Neural cell (in vitro differentiated cells): Measurements from ENCODE around the gene MPPED1. TPM values are rescaled to one million over a fixed set of nuclear protein-coding genes. Genes with fewer than 3 reads are reported as not detected.

Experiments
- H2AFZ ChIP-seq: fragments of 200-600, 300-800 bp; sonication (generic), shearing (Covaris generic); 2 replicates; pipeline ENCODE4 v1.6.0; 2014; ENCODE audit warnings: low read depth, mild to moderate bottlenecking, antibody characterized with exemption, low read length, moderate library complexity
- H3F3A ChIP-seq: fragments of 200-600 bp; shearing (Covaris generic); 2 replicates; pipeline ENCODE4 v1.6.1; 2016; ENCODE audit warnings: mild to moderate bottlenecking, moderate library complexity, mixed read lengths, antibody characterized with exemption, low read length; ENCODE audit not compliant: insufficient read depth, poor library complexity, severe bottlenecking
- H3K27ac ChIP-seq: fragments of 200-600, 300-800 bp; sonication (generic), shearing (Covaris generic); 2 replicates; pipeline ENCODE4 v1.5.1; 2014; ENCODE audit warnings: mild to moderate bottlenecking, low read length, moderate library complexity
- H3K27me3 ChIP-seq: fragments of 300-800, 200-600 bp; sonication (generic), shearing (Covaris generic); 2 replicates; pipeline ENCODE4 v1.6.0; 2014; ENCODE audit warnings: mild to moderate bottlenecking, low read depth, low read length, moderate library complexity; ENCODE audit not compliant: insufficient read depth
- H3K36me3 ChIP-seq: fragments of 300-800, 200-600 bp; sonication (generic), shearing (Covaris generic); 2 replicates; pipeline ENCODE4 v1.5.1; 2014; ENCODE audit warnings: mild to moderate bottlenecking, antibody characterized with exemption, low read length, moderate library complexity; ENCODE audit not compliant: insufficient read depth
- H3K4me2 ChIP-seq: fragments of 300-800, 200-600 bp; sonication (generic), shearing (Covaris generic); 2 replicates; pipeline ENCODE4 v1.6.0; 2014; ENCODE audit warnings: mild to moderate bottlenecking, low read length
- H3K4me3 ChIP-seq: fragments of 300-800, 200-600 bp; sonication (generic), shearing (Covaris generic); 2 replicates; pipeline ENCODE4 v1.5.1; 2014; ENCODE audit warnings: mild to moderate bottlenecking, low read length, moderate library complexity
- H3K79me2 ChIP-seq: fragments of 200-600 bp; shearing (Covaris generic); replicated peaks from 2 replicates; pipeline ENCODE4 v1.6.0; 2014; ENCODE audit warnings: mild to moderate bottlenecking, low read length, moderate library complexity; ENCODE audit not compliant: insufficient read depth
- H3K9ac ChIP-seq: fragments of 300-800, 200-600 bp; sonication (generic), shearing (Covaris generic); 2 replicates; pipeline ENCODE4 v1.6.1; 2016; ENCODE audit warnings: mild to moderate bottlenecking, low read length, mixed read lengths
- H3K9me2 ChIP-seq: fragments of 200-600 bp; shearing (Covaris generic); 2 replicates; pipeline ENCODE4 v1.6.1; 2016; ENCODE audit warnings: mild to moderate bottlenecking, low read length, mixed read lengths; ENCODE audit not compliant: insufficient read depth
- H3K9me3 ChIP-seq: fragments of 200-600, 300-800 bp; sonication (generic), shearing (Covaris generic); 2 replicates; pipeline ENCODE4 v1.6.1; 2016; ENCODE audit warnings: mild to moderate bottlenecking, mixed run types, low read length, moderate library complexity, mixed read lengths
- H4K20me1 ChIP-seq: fragments of 200-600 bp; shearing (Covaris generic); 2 replicates; pipeline ENCODE4 v1.6.1; 2016; ENCODE audit warnings: mild to moderate bottlenecking, mixed run types; ENCODE audit not compliant: insufficient read depth
- CTCF ChIP-seq: fragments of 450-650 bp; IDR thresholded peaks from 2 replicates; pipeline ENCODE4 v1.5.1; 2014; ENCODE audit warnings: antibody characterized with exemption, mild to moderate bottlenecking, moderate library complexity; ENCODE audit not compliant: poor library complexity, severe bottlenecking
- EP300 ChIP-seq: fragments of 450-650 bp; conservative IDR thresholded peaks from 2 replicates; pipeline ENCODE4 v1.6.1; 2014; ENCODE audit warnings: antibody characterized with exemption, mild to moderate bottlenecking, moderate library complexity; ENCODE audit not compliant: poor library complexity, severe bottlenecking
- EZH2 ChIP-seq: fragments of 200-600, 300-800 bp; shearing (Covaris generic), sonication (generic); IDR thresholded peaks from 2 replicates; pipeline ENCODE4 v1.6.1; 2014; ENCODE audit warnings: antibody characterized with exemption, low read length, borderline replicate concordance, mild to moderate bottlenecking; ENCODE audit not compliant: insufficient read depth, poor library complexity, severe bottlenecking
- MXI1 ChIP-seq: fragments of 450-650 bp; conservative IDR thresholded peaks from 2 replicates; pipeline ENCODE4 v1.6.1; 2014; ENCODE audit warnings: antibody characterized with exemption, mild to moderate bottlenecking; ENCODE audit not compliant: poor library complexity, severe bottlenecking
- POLR2AphosphoS5 ChIP-seq: IDR thresholded peaks from 2 replicates; pipeline ENCODE4 v1.6.1; 2012
- RAD21 ChIP-seq: fragments of 450-650 bp; conservative IDR thresholded peaks from 2 replicates; pipeline ENCODE4 v1.6.1; 2014; ENCODE audit warnings: antibody characterized with exemption, mild to moderate bottlenecking, moderate library complexity
- REST ChIP-seq: IDR thresholded peaks from 2 replicates; pipeline ENCODE4 v1.6.1; 2012; ENCODE audit warnings: borderline replicate concordance
- SMC3 ChIP-seq: fragments of 450-650 bp; conservative IDR thresholded peaks from 2 replicates; pipeline ENCODE4 v1.6.1; 2014; ENCODE audit warnings: antibody characterized with exemption, mild to moderate bottlenecking, moderate library complexity; ENCODE audit not compliant: poor library complexity
- TAF1 ChIP-seq: IDR thresholded peaks from 2 replicates; pipeline ENCODE4 v1.6.1; 2012; ENCODE audit warnings: low read depth
- polyA plus RNA-seq: library from polyadenylated mRNA; depleted of rRNA; stranded (reverse); fragments of >200 nt; gene quantifications from 2 replicates; pipeline ENCODE4 v1.2.3, GENCODE V29; 2014

Gene MPPED1
- polyA plus RNA-seq, 1 donor from 2014 or later = 33.4 TPM

- Histone ChIP-seq H3K9ac (no peak overlapping the region), H3K27ac (no peak overlapping the region), H4K20me1 (no peaks in the 10 kb centered on the region), H3K4me2 (no peak overlapping the region), H3K9me3 (no peaks in the 10 kb centered on the region), H3F3A (peaks cover 3% of the 10 kb centered on the region), H3K4me3 (no peak overlapping the region), H3K36me3 (no peaks in the 10 kb centered on the region), H3K27me3 (no peaks in the 10 kb centered on the region), H3K9me2 (no peaks in the 10 kb centered on the region), H3K79me2 (no peaks in the 10 kb centered on the region), H2AFZ (no peak overlapping the region)
- TF ChIP-seq SMC3 (no peak), EP300 (no peak), MXI1 (no peak), CTCF (no peak), POLR2AphosphoS5 (no peak), EZH2 (no peak)
Observed at GRCh38 chr22:43443152-43443471, 31.3 kb downstream of the MPPED1 start.

- no peak overlapping the region for H2AFZ ChIP-seq
- no peaks in the 10 kb centered on the region for H3K9me3 ChIP-seq
- H3K79me2 ChIP-seq = no peaks in the 10 kb centered on the region
- TF ChIP-seq REST = no peak
- no peak for TF ChIP-seq RAD21
- no peak for TF ChIP-seq CTCF
- no peak for TF ChIP-seq EP300
- no peak for TF ChIP-seq TAF1
- TF ChIP-seq EZH2 = no peak
- no peak for TF ChIP-seq POLR2AphosphoS5
- no peak for TF ChIP-seq MXI1
- no peak for TF ChIP-seq SMC3
- no peaks in the 10 kb centered on the region for H3K27me3 ChIP-seq
- peaks cover 3% of the 10 kb centered on the region for H3F3A ChIP-seq
- H3K9ac ChIP-seq = no peak overlapping the region
- H3K36me3 ChIP-seq = no peaks in the 10 kb centered on the region
- H3K4me2 ChIP-seq = no peak overlapping the region
- no peak overlapping the region for H3K4me3 ChIP-seq
- H3K9me2 ChIP-seq = no peaks in the 10 kb centered on the region
- no peak overlapping the region for H3K27ac ChIP-seq
- H4K20me1 ChIP-seq = no peaks in the 10 kb centered on the region
Observed at GRCh38 chr22:43446037-43446803, 34.4 kb downstream of the MPPED1 start.
